CD8-positive, alpha-beta memory T cell (primary cell): ENCODE results near the gene AGPAT3. TPM values are rescaled to one million over a fixed set of nuclear protein-coding genes. Genes with fewer than 3 reads are reported as not detected.
A peak's percentile ranks its signal among the peaks of the same experiment; 100 is the strongest.

Experiments used
- CTCF ChIA-PET: fragments of 350-600 bp; sonication (Branson Sonifier 250); formaldehyde crosslinking; loops from one replicate; lab custom pipeline; 2021; ENCODE audit warnings: antibody characterized with exemption; lab: Charles Lee
- POLR2A ChIA-PET: fragments of 350-600 bp; sonication (Branson Sonifier 250); formaldehyde crosslinking; loops from one replicate; lab custom pipeline; 2021; ENCODE audit warnings: antibody characterized with exemption; lab: Charles Lee
- DNase-seq, 5 donors: peaks; one replicate each; pipeline versions ENCODE4 v3.0.0 to v3.0.0-alpha.2; 2020 to 2022; ENCODE audit warnings: mixed read lengths in 1 of 5
- H3K27ac ChIP-seq: one replicate; pipeline ENCODE4 v1.7.0; 2013; ENCODE audit warnings: low read depth, mild to moderate bottlenecking, low read length, moderate library complexity
- H3K27me3 ChIP-seq: 2 replicates; pipeline ENCODE4 v1.7.0; 2013; ENCODE audit warnings: low read length, mild to moderate bottlenecking; ENCODE audit not compliant: insufficient read depth, poor library complexity, severe bottlenecking
- H3K36me3 ChIP-seq: 2 replicates; pipeline ENCODE4 v1.7.0; 2013; ENCODE audit warnings: mild to moderate bottlenecking, low read length, moderate library complexity; ENCODE audit not compliant: insufficient read depth
- H3K4me1 ChIP-seq: 2 replicates; pipeline ENCODE4 v1.7.0; 2013; ENCODE audit warnings: mild to moderate bottlenecking, low read length, moderate library complexity; ENCODE audit not compliant: insufficient read depth
- H3K4me3 ChIP-seq: 2 replicates; pipeline ENCODE4 v1.7.0; 2013; ENCODE audit warnings: mild to moderate bottlenecking, low read length
- H3K9me3 ChIP-seq: 2 replicates; pipeline ENCODE4 v1.7.0; 2013; ENCODE audit warnings: mild to moderate bottlenecking, low read length
- H3K27ac Mint-ChIP-seq, 8 donors: one replicate each; pipeline ENCODE4 v1.8.0; 2020 to 2021; ENCODE audit warnings: mixed read lengths in 8 of 8, mild to moderate bottlenecking in 6 of 8, inconsistent platforms in 3 of 8, moderate library complexity in 3 of 8
- H3K27me3 Mint-ChIP-seq, 2 donors: one replicate each; pipeline ENCODE4 v1.8.0; 2020 to 2021; ENCODE audit warnings: mixed read lengths in 2 of 2, mild to moderate bottlenecking in 1 of 2, moderate library complexity in 1 of 2
- H3K36me3 Mint-ChIP-seq, 3 donors: one replicate each; pipeline ENCODE4 v1.8.0; 2020 to 2021; ENCODE audit warnings: mixed read lengths in 3 of 3, inconsistent platforms in 1 of 3, mild to moderate bottlenecking in 1 of 3
- H3K4me1 Mint-ChIP-seq, 3 donors: one replicate each; pipeline ENCODE4 v1.8.0; 2020 to 2021; ENCODE audit warnings: mixed read lengths in 3 of 3, inconsistent platforms in 1 of 3, mild to moderate bottlenecking in 1 of 3
- H3K4me3 Mint-ChIP-seq, 7 donors: one replicate each; pipeline ENCODE4 v1.8.0; 2020 to 2021; ENCODE audit warnings: mixed read lengths in 7 of 7, mild to moderate bottlenecking in 6 of 7, moderate library complexity in 4 of 7, inconsistent platforms in 2 of 7
- H3K9me3 Mint-ChIP-seq, 5 donors: one replicate each; pipeline ENCODE4 v1.8.0; 2020 to 2022; ENCODE audit warnings: mixed read lengths in 5 of 5, mild to moderate bottlenecking in 3 of 5, moderate library complexity in 2 of 5, inconsistent platforms in 1 of 5
- polyA plus RNA-seq: library from polyadenylated mRNA; unstranded; fragments of 300-500 nt; fragmentation: Illumina TruSeq; gene quantifications from one replicate; pipeline ENCODE4 v1.2.3, GENCODE V29; 2021
- total RNA-seq, 2 experiments: library from RNA; stranded (reverse); gene quantifications; one replicate each; pipeline ENCODE4 v1.2.3, GENCODE V29; 2021

The AGPAT3 gene
- total and polyA plus RNA-seq, 3 experiments from 2014 or later = 15.9 to 69.3 (median 66.5) TPM

DNA sequence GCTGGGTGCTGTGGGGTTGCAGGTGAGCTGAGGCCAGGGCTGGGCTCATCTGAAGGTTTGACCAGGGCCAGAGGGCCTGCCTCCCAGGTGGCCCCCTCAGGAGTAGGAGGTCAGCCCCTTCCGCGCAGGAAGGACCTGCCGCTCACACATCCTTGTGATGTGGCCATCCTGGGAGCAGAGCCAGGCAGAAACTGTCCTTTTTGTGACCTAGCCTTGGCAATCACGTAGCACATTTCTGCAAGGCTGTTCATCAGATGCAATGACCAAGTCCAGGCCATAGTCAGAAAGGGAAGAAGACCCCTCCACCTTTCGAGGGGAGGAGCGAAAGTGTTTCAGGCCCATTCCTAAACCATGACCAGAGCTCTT, 91.6 kb downstream of the AGPAT3 start:
- H3K4me3 Mint-ChIP-seq = no peak overlapping the region
- POLR2A ChIA-PET = no interaction called here

DNA sequence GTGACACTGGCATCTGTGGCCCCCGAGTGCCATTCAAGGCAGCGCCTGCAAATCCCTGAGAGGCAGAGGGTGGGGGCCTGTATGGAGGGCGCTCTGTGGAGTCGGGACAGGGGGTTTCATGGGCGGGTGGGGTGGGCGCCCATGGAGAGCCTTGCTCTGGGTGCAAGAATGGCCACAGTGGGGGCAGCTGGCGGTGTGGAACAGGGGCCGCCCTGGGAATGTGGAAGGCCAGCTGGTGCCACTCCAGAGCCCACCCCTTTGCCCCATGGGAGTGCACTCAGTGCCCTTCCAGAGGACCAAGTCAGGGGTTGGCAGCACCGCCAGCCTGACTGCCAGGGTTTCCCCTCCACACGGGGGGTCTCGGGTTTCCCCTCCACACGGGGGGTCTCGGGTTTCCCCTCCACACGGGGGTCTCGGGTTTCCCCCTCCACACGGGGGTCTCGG, 92.1 kb downstream of the AGPAT3 start:
- ChIA-PET POLR2A (no interaction called here), CTCF (no interaction called here)
- Mint-ChIP-seq H3K27me3 (no peaks in the 10 kb centered on the region), H3K4me3 (no peak overlapping the region), H3K27ac (peak overlapping the region in 1 of 8 donors; percentile 50), H3K36me3 (peaks cover 0 to 32% (median 6%) of the 10 kb centered on the region in 3 donors), H3K4me1 (peaks cover 6 to 24% (median 9%) of the 10 kb centered on the region in 3 donors), H3K9me3 (no peaks in the 10 kb centered on the region)
- no peak for DNase-seq
- H3K27me3 ChIP-seq = no peaks in the 10 kb centered on the region
- H3K4me3 ChIP-seq = no peak overlapping the region
- peaks cover 15% of the 10 kb centered on the region for H3K36me3 ChIP-seq
- no peaks in the 10 kb centered on the region for H3K9me3 ChIP-seq
- H3K4me1 ChIP-seq = peaks cover 10% of the 10 kb centered on the region
- H3K27ac ChIP-seq = no peak overlapping the region

More for the DNA sequence above, 91.6 kb downstream of the AGPAT3 start:
- no peaks in the 10 kb centered on the region for H3K9me3 Mint-ChIP-seq
- Histone ChIP-seq H3K9me3 (no peaks in the 10 kb centered on the region), H3K4me1 (peaks cover 10% of the 10 kb centered on the region), H3K4me3 (no peak overlapping the region), H3K36me3 (peaks cover 15% of the 10 kb centered on the region), H3K27ac (no peak overlapping the region), H3K27me3 (no peaks in the 10 kb centered on the region)
- DNase-seq = no peak
- peaks cover 0 to 34% (median 6%) of the 10 kb centered on the region in 3 donors for H3K36me3 Mint-ChIP-seq
- peaks cover 6 to 26% (median 9%) of the 10 kb centered on the region in 3 donors for H3K4me1 Mint-ChIP-seq
- CTCF ChIA-PET = no interaction called here
- H3K27me3 Mint-ChIP-seq = no peaks in the 10 kb centered on the region
- H3K27ac Mint-ChIP-seq = peak overlapping the region in 3 of 8 donors; percentile 50 to 83 (median 74)

DNA sequence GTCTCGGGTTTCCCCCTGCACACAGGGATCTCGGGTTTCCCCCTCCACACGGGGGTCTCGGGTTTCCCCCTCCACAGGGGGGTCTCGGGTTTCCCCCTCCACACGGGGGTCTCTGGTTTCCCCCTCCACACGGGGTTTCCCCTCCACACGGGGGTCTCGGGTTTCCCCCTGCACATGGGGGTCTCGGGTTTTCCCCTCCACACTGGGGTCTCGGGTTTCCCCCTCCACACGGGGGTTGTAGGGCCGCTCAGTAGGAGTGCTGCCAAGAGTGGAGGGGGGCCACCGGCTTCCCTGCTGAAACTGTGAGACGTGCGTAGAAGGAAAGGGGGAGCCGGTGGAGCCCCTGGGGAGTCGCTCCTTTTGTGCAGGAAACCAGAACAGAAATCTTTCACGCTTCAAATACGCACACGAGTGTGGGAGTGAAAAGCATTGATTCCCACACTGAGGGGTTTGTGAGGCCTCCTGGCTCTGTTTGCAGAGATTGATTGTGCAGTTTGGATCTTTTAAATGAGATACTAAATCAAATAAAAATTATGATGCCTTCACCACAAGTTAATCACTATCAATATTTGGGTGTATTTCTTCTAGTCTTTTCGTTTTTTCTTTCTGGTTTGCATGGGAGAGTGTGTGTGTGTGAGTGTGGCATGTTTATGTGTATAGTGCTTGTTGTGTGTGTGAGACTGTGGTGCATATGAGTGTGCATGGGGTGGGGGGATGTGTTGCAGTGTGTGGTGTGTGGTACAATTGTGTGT, 92.8 kb downstream of the AGPAT3 start:
- H3K27me3 ChIP-seq = no peaks in the 10 kb centered on the region
- H3K9me3 Mint-ChIP-seq = no peaks in the 10 kb centered on the region
- H3K4me1 Mint-ChIP-seq = peaks cover 6 to 24% (median 9%) of the 10 kb centered on the region in 3 donors
- H3K27ac Mint-ChIP-seq = no peak overlapping the region
- H3K4me1 ChIP-seq = peaks cover 10% of the 10 kb centered on the region
- no peak overlapping the region for H3K4me3 ChIP-seq
- no peak overlapping the region for H3K27ac ChIP-seq
- no peaks in the 10 kb centered on the region for H3K27me3 Mint-ChIP-seq
- H3K36me3 ChIP-seq = peaks cover 18% of the 10 kb centered on the region
- no peak overlapping the region for H3K4me3 Mint-ChIP-seq
- no peaks in the 10 kb centered on the region for H3K9me3 ChIP-seq
- ChIA-PET CTCF (no interaction called here), POLR2A (no interaction called here)
- DNase-seq = peak in 1 of 5 donors; percentile 48
- H3K36me3 Mint-ChIP-seq = peaks cover 0 to 36% (median 6%) of the 10 kb centered on the region in 3 donors

- Histone ChIP-seq H3K9me3 (no peaks in the 10 kb centered on the region), H3K4me3 (no peak overlapping the region), H3K4me1 (peaks cover 10% of the 10 kb centered on the region), H3K27ac (no peak overlapping the region), H3K27me3 (no peaks in the 10 kb centered on the region), H3K36me3 (peaks cover 24% of the 10 kb centered on the region)
- ChIA-PET POLR2A (no interaction called here), CTCF (no interaction called here)
- no peaks in the 10 kb centered on the region for H3K9me3 Mint-ChIP-seq
- H3K27ac Mint-ChIP-seq = no peak overlapping the region
- no peaks in the 10 kb centered on the region for H3K27me3 Mint-ChIP-seq
- no peak overlapping the region for H3K4me3 Mint-ChIP-seq
- peaks cover 0 to 39% (median 6%) of the 10 kb centered on the region in 3 donors for H3K36me3 Mint-ChIP-seq
- peaks cover 6 to 21% (median 9%) of the 10 kb centered on the region in 3 donors for H3K4me1 Mint-ChIP-seq
- peak in 2 of 5 donors; percentile 18 to 53 for DNase-seq
These were observed 93.5 kb downstream of the AGPAT3 start for GRCh38 chr21:43958364-43959158.

GRCh38 chr21:43959231-43960116, 94.5 kb downstream of the AGPAT3 start:
- H3K27ac ChIP-seq = no peak overlapping the region
- peak in 2 of 5 donors; percentile 11 to 44 for DNase-seq

DNA sequence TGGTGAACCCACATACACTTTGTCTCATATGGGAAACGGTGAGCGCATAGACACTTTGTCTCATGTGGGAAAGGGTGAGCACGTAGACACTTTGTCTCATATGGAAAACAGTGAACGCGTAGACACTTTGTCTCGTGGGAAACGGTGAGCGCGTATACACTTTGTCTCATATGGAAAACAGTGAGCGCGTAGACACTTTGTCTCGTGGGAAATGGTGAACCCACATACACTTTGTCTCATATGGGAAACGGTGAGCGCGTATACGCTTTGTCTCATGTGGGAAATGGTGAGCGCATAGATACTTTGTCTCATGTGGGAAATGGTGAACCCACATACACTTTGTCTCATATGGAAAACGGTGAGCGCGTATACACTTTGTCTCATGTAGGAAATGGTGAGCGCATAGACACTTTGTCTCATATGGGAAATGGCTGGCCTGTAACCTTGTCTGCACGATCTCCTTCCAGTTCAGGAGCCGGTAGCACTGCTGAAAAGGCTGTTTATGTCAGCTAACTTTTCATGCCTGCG, 96.4 kb downstream of the AGPAT3 start:
- H3K27ac ChIP-seq = no peak overlapping the region
- Mint-ChIP-seq H3K36me3 (peaks cover 0 to 44% (median 8%) of the 10 kb centered on the region in 3 donors), H3K27me3 (no peaks in the 10 kb centered on the region), H3K9me3 (no peaks in the 10 kb centered on the region), H3K4me1 (peaks cover 6 to 9% (median 8%) of the 10 kb centered on the region in 3 donors), H3K4me3 (no peak overlapping the region), H3K27ac (peak overlapping the region in 3 of 8 donors; percentile 3 to 23 (median 5))
- no peaks in the 10 kb centered on the region for H3K9me3 ChIP-seq
- ChIA-PET POLR2A (no interaction called here), CTCF (interaction anchor here (1.5 kb wide), 1 partner anchor 150 kb away, joined by 5 read pairs; no protein-coding TSS in a partner anchor)
- no peaks in the 10 kb centered on the region for H3K27me3 ChIP-seq
- no peak for DNase-seq
- no peak overlapping the region for H3K4me3 ChIP-seq
- H3K36me3 ChIP-seq = peaks cover 24% of the 10 kb centered on the region
- H3K4me1 ChIP-seq = peaks cover 10% of the 10 kb centered on the region

More at GRCh38 chr21:43959231-43960116, 94.5 kb downstream of the AGPAT3 start:
- peaks cover 0 to 41% (median 8%) of the 10 kb centered on the region in 3 donors for H3K36me3 Mint-ChIP-seq
- H3K4me1 ChIP-seq = peaks cover 10% of the 10 kb centered on the region
- ChIA-PET POLR2A (no interaction called here), CTCF (interaction anchor here (0.5 to 0.7 kb wide), 2 partner anchors 96 to 148 kb away, joined by 3 read pairs; no protein-coding TSS in a partner anchor)
- H3K4me3 ChIP-seq = no peak overlapping the region
- peaks cover 24% of the 10 kb centered on the region for H3K36me3 ChIP-seq
- no peaks in the 10 kb centered on the region for H3K27me3 ChIP-seq
- H3K4me3 Mint-ChIP-seq = no peak overlapping the region
- peaks cover 8 to 17% (median 9%) of the 10 kb centered on the region in 3 donors for H3K4me1 Mint-ChIP-seq
- no peaks in the 10 kb centered on the region for H3K27me3 Mint-ChIP-seq
- no peaks in the 10 kb centered on the region for H3K9me3 ChIP-seq
- H3K27ac Mint-ChIP-seq = no peak overlapping the region
- H3K9me3 Mint-ChIP-seq = no peaks in the 10 kb centered on the region

DNA sequence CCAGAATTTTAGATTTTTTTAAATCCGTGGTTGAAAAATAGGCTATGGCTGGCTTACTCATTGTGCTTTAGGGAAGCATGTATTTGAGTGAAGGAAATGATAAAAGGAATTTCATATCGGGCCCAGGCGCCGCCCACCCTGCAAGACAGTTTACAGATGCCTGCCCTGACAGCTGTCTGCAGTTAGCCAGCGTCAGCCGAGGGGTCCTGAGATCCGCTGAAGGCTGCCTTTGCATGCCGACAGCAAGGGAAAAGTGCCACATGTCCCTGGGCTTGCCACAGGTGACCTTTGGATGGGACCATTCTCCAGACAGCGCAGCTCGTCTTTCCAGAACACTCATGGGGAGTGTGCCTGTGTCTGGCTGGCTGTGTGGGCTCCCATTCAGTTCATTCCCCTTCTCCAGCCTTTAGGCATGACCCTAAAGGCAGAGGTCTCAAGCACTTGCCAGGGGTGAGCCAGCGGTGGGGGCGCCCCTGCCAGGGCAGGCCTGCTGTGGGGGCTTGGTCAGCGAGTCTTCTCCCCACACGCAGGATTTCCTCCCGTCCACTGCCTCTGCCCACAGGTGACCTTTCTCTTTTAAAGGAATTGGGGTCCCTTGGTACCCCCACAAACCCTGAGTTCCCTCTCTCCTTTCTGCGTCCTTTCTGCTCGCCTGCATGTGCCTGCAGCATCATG, 101.0 kb downstream of the AGPAT3 start:
- H3K4me3 Mint-ChIP-seq = no peak overlapping the region
- Histone ChIP-seq H3K9me3 (no peaks in the 10 kb centered on the region), H3K27me3 (no peaks in the 10 kb centered on the region), H3K27ac (no peak overlapping the region), H3K36me3 (peaks cover 14% of the 10 kb centered on the region), H3K4me1 (no peaks in the 10 kb centered on the region), H3K4me3 (no peak overlapping the region)
- ChIA-PET CTCF (interaction anchor here (1.1 kb wide), 1 partner anchor 10 kb away, joined by 3 read pairs; no protein-coding TSS in a partner anchor), POLR2A (no interaction called here)
- peaks cover 0 to 4% (median 2%) of the 10 kb centered on the region in 3 donors for H3K4me1 Mint-ChIP-seq
- no peak for DNase-seq
- peaks cover 0 to 68% (median 8%) of the 10 kb centered on the region in 3 donors for H3K36me3 Mint-ChIP-seq
- H3K27me3 Mint-ChIP-seq = no peaks in the 10 kb centered on the region
- no peaks in the 10 kb centered on the region for H3K9me3 Mint-ChIP-seq
- H3K27ac Mint-ChIP-seq = no peak overlapping the region
